ENCODE data around the gene DOCK7.
A peak's percentile ranks its signal among the peaks of the same experiment; 100 is the strongest.
"Not testable (repeated sequence)": the region's sequence is repeated elsewhere in the genome, so short reads cannot be mapped to it uniquely, and the experiment has no call there.

Gene DOCK7, protein sequence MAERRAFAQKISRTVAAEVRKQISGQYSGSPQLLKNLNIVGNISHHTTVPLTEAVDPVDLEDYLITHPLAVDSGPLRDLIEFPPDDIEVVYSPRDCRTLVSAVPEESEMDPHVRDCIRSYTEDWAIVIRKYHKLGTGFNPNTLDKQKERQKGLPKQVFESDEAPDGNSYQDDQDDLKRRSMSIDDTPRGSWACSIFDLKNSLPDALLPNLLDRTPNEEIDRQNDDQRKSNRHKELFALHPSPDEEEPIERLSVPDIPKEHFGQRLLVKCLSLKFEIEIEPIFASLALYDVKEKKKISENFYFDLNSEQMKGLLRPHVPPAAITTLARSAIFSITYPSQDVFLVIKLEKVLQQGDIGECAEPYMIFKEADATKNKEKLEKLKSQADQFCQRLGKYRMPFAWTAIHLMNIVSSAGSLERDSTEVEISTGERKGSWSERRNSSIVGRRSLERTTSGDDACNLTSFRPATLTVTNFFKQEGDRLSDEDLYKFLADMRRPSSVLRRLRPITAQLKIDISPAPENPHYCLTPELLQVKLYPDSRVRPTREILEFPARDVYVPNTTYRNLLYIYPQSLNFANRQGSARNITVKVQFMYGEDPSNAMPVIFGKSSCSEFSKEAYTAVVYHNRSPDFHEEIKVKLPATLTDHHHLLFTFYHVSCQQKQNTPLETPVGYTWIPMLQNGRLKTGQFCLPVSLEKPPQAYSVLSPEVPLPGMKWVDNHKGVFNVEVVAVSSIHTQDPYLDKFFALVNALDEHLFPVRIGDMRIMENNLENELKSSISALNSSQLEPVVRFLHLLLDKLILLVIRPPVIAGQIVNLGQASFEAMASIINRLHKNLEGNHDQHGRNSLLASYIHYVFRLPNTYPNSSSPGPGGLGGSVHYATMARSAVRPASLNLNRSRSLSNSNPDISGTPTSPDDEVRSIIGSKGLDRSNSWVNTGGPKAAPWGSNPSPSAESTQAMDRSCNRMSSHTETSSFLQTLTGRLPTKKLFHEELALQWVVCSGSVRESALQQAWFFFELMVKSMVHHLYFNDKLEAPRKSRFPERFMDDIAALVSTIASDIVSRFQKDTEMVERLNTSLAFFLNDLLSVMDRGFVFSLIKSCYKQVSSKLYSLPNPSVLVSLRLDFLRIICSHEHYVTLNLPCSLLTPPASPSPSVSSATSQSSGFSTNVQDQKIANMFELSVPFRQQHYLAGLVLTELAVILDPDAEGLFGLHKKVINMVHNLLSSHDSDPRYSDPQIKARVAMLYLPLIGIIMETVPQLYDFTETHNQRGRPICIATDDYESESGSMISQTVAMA (N-terminal part only)

DNA sequence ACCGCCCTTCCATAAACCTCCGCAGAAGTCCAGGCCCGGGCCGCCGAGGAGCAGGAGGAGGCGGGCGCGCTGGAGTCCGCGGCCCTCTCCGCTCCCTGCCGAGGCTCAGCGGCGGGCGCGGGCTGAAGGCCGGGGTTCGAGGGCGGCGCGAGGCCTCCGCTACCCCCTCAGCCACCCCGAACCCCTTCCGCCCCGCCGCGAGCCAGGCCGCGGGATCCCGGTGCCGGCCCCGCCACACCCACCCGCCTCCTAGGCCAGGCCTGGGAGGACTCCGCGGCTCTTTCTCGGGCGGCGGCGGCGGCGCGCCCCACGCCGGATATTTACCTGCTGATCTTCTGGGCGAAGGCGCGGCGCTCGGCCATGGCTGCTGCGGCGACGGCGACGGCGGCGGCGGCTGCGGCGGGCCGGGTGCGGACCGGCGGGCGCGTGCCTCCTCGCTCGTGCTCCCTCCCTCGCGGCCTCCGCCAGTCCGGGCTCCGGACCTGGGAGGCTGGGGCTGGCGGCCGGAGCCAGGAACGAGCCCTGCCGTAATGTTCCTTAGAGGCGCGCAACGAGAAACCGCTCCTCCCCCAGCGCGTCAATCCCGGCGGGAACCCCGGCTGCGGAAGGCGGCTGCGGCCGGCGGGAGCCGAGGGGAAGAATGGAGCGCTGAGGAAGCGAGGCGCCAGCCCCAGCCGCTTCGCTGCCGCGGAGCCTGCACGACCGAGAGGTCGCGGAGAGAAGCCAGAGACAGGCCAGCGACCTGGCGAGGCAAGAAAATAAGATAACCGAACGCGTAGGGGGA, at the start of gene DOCK7:
Gene DOCK7, minus strand, starts transcription at position 484 of the 784 bp plus-strand sequence. Its CDS starts 122 bp downstream, at position 362.
- DNase-seq: peak; percentile 85

DNA sequence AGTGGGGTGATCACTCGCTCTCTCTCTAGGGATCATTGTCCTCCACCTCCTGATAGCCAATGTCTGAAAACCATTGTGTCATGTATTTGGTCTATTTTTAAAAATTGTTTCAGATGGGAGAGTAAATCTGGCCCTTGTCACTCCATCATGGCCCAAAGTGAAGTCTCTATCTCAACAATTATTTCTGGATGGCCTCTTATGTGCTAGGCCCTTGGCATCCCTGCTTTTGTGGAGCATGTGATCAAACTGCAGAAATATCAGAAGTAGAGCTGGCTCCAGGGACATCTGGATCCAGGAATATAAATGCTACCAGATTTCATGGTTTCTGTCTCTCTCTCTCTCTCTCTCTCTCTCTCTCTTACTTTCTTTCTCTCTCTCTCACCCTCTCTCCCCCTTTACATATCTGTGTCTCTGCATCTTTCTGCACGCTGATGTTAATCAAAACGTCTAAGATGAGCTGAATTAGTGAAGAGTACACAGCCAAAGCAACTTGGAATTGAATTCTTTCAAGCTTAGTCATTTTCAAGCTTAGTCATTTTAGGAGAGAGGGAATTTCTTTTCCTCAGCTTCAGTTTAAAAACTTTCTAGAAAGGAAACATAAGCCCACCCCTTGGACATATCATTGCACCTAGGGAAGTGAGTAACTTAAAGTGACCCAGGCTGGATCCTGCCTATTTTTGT, 47.4 kb upstream of the DOCK7 start:
- peak; percentile 90 for DNase-seq

DNA sequence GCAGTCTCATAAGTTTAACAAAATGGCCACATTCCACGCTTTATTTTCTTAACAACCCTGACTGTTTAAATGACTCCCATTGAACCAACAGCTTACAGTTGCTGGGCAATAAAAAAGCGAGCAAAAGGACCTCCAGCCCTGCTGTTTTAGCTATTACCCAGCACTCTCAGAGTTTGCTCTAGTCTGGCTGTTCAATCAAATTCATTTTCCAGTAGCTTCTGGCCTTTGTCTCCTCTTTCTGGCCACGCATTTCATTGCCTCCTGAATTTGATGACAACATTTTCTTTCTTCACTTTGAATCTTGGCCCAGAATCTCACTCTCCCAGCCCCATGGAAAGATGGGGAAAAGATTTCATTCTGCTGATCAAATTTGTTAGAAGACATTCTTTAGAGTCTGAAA, 44.1 kb upstream of the DOCK7 start:
- no peak for DNase-seq

DNA sequence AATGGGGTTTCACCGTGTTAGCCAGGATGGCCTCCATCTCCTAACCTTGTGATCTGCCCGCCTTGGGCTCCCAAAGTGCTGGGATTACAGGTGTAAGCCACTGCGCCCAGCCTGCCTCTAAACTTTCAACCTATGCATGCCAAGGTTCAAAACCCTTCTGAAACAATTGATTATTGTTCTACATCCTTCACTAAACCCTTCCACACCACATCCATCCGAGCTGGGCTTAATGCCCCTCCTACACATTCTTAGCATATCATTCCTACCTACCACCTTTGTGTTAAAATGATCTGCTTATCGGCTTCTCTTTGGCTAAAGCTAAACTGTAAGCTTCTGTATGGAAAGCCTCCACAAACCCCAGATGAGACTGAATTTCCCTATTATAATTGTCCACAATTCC, 40.8 kb upstream of the DOCK7 start:
- DNase-seq: no peak

DNA sequence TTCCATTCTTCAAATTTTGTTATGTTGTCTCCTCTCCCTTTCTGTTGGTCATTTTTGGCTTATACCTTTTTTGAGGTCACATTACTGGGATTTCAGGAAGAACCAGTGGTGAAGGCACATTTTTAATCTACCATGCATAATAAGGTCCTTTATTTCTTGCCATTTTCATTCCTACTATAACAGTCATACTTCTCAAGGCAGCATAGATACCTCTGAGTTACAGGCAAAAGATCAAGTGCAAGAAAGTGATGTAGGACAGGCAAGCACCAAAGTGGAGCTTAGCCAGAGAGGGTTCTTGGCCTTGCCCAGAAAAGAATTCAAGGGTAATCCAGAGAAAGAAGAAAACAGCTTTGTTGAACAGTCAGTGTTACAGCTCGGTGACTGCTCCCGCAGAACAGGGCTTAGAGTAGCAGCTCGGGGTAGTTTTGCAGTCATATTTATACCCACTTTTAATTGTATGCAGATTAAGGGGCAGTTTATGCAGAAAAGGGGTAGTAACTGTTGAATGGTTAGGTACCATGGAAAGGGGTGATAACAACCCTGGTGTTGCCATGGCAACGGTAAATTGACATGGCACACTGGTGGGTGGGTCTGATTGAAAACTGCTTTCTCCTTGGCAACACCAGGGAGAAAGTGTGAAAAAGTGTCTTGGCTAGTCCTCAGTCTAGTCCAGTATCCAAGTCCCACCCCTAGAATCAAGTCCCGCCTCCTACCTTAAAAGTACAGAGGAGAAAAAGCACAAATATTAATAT, 39.6 kb upstream of the DOCK7 start:
- peak; percentile 28 for DNase-seq

DNA sequence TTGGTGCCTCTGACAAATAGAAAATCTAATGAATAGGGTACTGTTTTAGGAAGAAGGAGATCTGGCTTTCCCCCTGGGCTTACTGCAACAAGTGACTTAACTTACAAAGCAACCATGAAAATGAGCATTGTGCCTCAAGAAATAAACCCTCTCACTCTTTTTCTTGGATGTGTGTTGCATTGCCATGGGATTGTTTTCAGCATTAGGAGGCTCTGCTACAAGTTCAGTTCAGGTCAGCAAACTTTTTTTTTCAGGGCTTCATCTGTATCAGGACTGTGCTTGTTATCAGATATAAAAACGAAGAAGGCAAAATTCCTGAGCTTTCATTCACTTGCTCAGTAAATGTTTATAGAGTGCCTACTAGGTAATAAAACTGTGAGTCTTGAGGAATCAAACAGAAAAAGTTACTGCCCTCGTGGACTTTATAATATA, 37.8 kb upstream of the DOCK7 start:
- no peak for DNase-seq

DNA sequence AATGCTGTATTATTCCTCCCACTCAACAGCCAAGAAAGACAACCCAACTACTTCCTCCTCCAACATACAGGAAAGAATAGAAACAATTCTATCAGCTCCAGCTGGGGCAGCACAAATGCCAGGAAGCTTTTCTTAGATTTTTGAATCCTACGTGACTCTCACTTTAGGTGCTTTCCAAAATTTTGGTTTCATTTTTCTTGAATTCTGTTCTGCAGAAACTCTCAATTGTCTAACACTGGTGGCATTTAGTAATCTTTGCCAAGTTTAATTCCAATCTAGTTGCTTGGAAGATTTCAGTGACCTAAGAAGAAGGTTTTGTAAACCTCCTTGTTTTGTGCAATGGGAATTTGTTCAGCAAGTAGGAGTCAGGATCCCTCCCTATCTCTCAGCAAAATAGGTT, 37.1 kb upstream of the DOCK7 start:
- peak; percentile 62 for DNase-seq

DNA sequence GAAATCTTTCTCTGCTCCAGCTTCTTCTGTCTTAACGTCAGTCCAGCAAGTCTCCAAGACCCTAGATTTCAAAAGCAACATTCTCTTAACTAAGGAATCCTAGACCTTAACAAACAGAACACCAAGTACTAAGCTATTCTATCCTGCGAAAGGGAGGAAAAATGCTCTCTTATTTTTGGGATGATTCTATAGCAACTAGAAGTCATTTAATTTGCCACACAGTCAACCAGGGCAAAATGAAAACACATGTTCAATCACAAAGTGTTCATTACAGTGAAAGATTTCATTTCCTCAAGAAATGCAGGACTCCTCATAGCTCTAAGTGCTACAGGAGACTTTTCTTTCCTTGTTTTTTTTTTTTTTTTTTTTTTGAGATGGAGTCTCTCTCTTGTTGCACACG, 36.2 kb upstream of the DOCK7 start:
- peak; percentile 36 for DNase-seq

DNA sequence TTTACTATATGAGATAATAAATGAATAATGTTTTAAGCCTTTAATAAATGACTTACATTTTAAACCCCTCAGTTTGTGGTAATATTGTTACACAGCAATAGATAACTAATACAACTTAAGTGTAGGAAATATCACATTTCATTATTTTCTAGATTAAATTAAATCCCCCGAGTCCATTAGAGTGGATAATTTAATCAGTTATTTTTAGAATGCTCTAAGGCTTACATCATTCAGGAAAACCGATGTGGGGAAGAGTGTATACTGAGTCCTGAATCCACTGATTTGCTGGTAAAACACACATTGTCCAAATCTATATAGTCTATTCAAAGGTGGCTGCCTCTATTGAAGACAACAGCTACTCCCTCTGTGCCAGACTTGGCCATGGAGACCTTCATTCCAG, 35.7 kb upstream of the DOCK7 start:
- DNase-seq: no peak

DNA sequence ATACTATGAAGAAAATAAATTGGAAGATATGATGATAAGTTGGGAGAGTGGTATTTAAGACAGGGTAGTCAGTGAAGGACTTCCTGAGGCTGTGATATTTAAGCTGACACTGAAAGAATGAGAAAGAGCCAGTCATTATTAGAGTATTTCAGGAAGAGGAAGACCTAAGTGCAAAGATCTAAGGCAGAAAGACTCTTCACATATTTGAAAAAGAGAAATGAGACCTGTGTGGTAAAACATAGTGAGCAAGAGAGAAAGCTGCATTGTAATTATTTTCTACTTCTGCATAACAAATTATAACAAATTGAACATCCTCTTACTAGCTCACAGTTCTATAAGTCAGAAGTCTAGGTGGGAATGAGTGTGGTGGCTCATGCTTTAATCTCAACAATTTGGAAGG, 34.6 kb upstream of the DOCK7 start:
- no peak for DNase-seq

DNA sequence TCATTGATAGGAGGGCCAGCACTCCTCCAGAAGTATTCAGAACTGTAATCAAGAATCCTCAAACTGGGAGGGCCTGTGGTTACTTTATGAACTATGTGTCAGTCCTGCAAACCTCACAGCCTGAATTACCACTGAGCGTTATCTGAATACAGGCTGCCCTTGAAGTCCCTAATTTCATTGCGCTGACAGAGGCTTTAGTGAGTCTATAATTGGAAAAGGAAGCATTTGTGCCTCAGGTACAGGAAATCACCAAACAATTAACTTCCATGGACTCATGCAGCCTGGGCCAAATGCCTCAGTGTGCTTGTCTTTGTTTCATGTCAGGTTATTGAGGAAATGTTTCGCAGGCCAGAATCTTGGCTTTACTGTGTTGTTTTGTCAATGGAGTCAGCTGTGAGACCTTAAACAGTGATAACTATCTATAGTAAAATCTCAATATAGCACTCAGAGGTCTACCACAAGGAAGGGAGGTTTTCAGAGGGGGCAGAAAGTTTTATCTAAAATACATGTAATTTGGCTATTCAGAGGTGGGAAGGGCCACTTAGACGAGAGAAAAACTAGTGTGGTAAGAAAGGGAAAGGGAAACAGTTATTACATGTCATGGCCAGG, 32.9 kb upstream of the DOCK7 start:
- no peak for DNase-seq

DNA sequence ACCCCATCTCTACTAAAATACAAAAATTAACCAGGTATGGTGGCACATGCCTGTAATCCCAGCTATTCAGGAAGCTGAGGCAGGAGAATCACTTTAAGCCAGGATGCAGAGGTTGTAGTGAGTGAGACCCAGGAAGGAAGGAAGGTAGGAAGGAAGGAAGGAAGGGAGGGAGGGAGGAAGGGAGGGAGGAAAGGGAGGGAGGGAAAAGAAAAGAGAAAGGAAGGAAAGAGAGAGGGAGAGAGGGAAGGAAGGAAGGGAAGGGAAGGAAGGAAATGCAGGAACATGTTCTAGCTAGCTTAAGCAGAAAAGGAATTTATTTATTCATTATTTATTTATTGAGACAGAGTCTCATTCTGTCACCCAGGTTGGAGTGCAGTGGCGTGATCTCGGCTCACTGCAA, 30.2 kb upstream of the DOCK7 start:
- not testable (repeated sequence) for DNase-seq

DNA sequence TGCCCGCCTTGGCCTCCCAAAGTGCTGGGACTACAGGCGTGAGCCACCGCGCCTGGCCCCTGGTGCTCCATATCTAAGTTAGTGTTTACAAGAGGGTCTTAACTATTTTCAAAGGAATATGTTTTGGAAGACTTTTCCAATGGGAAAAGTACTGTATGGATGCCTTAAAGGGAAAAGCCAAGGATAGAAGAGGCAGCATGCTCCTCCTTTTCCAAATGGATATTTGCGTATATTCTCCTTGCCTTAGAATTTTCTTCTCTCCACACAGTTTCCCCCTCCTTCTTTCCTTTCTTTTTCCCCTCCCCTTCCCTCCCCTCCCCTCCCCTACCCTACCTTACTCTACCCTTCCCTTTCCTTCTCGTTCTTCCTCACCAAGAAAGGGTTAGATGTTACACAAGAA, 29.3 kb upstream of the DOCK7 start:
- DNase-seq: no peak

DNA sequence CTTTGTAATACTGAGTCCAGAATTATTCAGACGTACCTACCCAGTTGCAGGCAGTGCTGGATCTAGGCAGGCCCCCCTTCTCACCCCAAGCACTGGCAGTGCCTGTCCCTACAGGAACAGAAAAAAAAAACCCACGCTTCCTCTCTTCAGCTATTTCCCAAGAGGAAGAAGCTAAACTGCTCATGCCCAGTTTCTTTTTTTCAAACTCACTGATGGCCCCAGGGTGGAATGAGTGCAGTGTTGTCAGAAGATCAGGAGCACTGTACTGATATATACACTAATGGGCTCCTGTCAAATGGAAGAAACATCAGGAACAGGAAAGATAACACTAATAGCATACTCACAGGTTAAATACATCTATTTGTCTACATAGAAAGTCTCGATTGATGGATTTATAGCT, 28.2 kb upstream of the DOCK7 start:
- no peak for DNase-seq

DNA sequence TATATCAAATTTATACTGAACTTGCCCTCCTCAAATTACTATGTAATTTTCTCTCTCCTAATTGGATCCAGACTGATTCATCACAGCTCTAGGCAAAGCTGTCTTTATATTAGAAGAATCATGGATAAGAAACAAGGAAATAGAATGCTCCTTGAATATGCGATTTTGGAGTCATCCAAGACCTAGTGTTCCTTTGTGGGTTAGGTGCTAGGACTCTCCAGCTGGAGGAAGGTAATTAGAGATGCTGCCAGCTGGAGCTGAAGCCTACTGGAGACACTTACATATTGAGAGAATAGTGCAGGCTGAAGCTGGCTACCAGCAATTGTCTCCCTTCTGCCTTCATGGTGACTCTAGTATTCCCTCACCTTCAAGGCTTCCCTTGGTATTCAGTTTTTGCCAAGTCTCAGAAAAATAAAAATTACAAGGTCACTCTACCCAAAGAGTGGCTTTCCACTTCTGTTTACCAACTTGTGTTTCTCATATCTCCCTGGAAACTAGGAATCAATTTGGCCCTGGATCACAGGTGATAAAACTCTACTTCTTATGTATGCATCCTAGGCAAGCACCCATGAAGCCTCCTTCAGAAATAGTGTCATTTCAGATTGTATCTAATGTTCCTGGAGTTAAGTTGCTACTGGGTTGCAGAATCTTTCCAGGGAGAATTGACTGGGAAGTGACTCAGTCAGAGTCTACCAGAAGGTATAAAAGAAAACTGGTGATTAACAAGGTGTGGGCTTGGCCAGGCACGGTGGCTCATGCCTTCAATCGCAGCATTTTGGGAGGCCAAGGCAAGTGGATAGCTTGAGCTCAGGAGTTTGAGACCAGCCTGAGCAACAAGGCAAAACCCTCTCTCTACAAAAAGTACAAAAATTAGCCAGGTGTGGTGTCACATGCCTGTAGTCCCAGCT, 24.4 kb upstream of the DOCK7 start:
- DNase-seq: no peak

DNA sequence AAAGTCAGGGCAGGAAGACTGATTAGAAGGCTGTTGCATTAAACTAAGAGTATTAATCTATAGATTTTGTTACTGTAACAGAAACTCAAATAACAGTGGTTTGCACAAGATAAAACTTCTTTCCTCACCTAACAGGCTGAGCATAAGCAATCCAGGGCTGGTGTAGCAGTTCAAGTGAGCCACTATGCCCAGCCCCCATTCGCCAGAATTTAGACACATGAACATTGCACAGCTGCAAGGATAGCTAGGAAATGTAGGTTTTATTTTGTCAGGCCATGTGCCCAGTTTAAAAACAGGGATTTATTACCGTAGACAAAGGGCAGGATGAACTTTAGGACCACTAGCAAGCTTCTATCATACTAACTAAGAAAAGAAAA, 19.5 kb upstream of the DOCK7 start:
- no peak for DNase-seq

DNA sequence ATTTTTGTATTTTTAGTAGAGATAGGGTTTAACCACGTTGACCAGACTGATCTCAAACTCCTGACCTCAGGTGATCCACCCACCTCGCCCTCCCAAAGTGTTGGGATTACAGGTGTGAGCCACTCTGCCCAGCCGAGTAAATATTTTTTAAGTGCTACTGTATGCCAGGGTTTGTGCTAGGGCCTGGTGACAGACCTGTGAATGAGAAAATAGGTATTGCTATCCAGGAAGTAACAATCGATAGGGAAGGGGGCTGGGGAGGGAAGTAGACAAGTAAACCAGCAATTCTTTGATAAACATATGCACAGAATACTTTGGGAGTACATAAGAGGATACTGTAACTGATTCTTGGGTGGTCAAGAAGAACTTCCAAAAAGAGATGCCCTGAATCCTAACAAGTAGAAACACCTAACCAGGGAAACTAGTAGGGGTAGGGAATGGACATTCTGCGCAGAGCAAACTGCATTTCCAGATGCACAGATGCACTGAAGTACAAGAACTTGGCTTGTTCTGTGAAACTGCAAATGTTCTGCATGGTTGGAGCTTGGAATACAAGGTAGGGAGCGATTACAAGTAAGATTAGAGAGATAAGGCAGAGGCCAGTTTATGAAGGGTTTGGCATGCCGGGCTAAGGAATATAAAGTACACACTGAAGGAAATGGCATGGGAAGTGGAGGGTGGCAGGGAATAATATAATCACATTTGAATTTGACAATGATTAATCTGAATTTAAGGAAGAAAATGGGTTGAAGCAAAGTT, 19.0 kb upstream of the DOCK7 start:
- DNase-seq: no peak

DNA sequence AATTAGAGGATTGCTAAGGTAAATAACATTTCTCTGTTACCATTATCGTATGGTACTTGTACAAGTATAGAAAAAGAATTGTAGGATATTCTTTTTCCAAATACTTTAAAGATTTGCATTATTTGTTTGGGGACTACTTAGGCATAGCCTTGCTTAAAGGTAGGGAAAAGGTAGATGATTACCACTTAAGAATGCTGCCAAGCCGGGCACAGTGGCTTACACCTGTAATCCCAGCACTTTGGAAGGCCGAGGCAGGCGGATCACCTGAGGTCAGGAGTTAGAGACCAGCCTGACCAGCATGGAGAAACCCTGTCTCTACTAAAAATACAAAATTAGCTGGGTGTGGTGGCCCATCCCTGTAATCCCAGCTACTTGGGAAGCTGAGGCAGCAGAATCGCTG, 10.0 kb upstream of the DOCK7 start:
- not testable (repeated sequence) for DNase-seq

DNA sequence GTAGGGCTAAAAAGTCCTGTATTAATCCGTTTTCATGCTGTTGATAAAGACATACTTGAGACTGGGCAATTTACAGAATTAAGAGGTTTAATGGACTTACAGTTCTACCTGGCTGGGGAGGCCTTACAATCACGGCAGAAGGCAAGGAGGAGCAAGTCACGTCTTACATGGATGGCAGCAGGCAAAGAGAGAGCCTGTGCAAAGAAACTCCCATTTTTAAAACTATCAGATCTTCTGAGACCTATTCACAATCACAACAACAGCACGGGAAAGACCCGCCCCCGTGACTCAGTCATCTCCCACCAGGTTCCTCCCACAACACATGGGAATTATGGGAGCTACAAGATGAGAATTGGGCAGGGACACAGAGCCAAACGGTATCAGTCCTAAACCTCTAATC, 6.3 kb upstream of the DOCK7 start:
- not testable (repeated sequence) for DNase-seq

All from fibroblast of skin of right biceps (primary cell).